Activated T-cell treated with anti-CD3 and anti-CD28 coated beads, Interleukin-2, amount 50 U/mL, for 24 hours (primary cell): ENCODE results near the gene ATF3.
A peak's percentile ranks its signal among the peaks of the same experiment; 100 is the strongest.

Experiments used
- DNase-seq: peaks from one replicate; pipeline ENCODE4 v3.0.0-alpha.2; 2020
- H3K27ac Mint-ChIP-seq: 2 replicates; pipeline ENCODE4 v1.8.0; 2020; ENCODE audit warnings: mild to moderate bottlenecking, mixed read lengths
- H3K27me3 Mint-ChIP-seq: 2 replicates; pipeline ENCODE4 v1.8.0; 2020; ENCODE audit warnings: mixed read lengths
- H3K36me3 Mint-ChIP-seq: 2 replicates; pipeline ENCODE4 v1.8.0; 2020; ENCODE audit warnings: low read depth, mixed read lengths
- H3K4me1 Mint-ChIP-seq: 2 replicates; pipeline ENCODE4 v1.8.0; 2020; ENCODE audit warnings: low read depth, mixed read lengths
- H3K4me3 Mint-ChIP-seq: 2 replicates; pipeline ENCODE4 v1.8.0; 2020; ENCODE audit warnings: mild to moderate bottlenecking, moderate library complexity, mixed read lengths
- H3K9me3 Mint-ChIP-seq: 2 replicates; pipeline ENCODE4 v1.8.0; 2020; ENCODE audit warnings: mixed read lengths

Gene ATF3

DNA sequence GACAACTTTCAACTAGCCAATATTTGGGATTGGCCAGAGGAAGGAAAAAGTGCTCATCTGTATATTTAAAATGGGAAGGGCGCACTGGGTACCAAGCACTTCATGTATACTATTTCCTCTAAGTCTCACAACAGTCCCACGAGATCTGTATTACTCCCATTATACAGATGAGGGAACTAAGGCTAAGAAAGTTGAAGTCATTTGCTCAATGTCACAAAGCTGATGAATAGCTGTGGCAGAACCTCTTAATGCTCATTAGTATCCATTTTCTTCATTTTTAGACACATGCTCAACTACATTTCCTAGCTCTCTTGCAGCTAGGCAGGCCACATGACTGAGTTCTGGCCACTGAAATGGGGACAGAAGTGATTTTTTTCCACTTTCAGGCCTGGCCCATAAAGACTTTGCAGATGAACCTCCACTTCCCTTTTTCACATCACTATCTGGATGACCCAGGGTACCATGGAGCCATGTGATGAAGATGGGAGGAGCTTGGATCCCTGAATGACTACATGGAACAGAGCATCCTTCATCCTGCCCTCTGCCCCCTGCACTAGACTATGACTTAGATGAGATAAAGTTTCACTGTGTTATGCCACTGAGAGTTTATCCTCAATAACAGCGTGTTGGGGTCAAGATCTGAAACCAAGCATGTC is 31.8 kb downstream of the ATF3 start:
- H3K36me3 Mint-ChIP-seq = no peaks in the 10 kb centered on the region
- peaks cover 1% of the 10 kb centered on the region for H3K9me3 Mint-ChIP-seq
- no peak overlapping the region for H3K4me3 Mint-ChIP-seq
- no peak for DNase-seq
- H3K27me3 Mint-ChIP-seq = peaks cover 21% of the 10 kb centered on the region
- no peak overlapping the region for H3K27ac Mint-ChIP-seq
- H3K4me1 Mint-ChIP-seq = peaks cover 26% of the 10 kb centered on the region

DNA sequence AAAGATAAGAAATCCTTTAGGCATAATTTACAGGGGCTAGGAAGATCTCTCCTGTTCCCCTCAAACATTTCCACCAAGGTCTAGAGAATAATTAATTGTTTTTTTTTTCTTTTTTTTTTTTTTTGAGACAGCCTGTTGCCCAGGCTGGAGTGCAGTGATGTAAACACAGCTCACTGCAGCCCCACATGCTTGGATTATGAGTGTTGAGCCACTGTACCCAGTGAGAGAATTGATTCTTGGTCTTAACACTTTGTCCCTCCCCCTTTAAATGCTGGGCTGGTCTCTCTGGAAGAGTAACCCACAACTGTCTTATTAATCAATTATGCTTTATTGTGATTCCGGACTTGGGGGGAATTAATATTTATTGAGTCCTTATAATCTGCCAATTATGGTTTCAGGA is 33.4 kb downstream of the ATF3 start:
- Mint-ChIP-seq H3K4me1 (peaks cover 10% of the 10 kb centered on the region), H3K36me3 (no peaks in the 10 kb centered on the region), H3K4me3 (no peak overlapping the region), H3K27ac (no peak overlapping the region), H3K27me3 (peaks cover 21% of the 10 kb centered on the region), H3K9me3 (peaks cover 1% of the 10 kb centered on the region)
- DNase-seq = no peak

DNA sequence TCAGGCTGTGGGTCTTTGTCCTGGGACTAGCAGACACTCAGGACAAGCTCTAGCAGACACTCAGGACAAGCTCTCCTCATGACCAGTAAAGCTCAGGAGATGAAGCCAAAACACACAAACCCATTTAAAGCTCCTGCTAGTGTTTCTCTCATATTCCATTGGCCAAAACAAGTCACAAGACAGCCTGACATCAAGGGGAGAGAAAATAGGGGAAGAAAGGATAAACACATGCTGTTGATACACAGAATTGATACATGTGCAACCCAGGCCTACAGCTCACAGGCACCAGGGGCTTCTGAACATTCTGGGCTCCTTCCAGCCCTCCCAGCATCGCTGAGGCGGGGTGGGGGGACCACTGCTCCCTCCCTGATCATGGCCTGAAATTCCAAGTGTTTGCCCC is 35.3 kb downstream of the ATF3 start:
- Mint-ChIP-seq H3K4me3 (no peak overlapping the region), H3K4me1 (no peaks in the 10 kb centered on the region), H3K9me3 (peaks cover 1% of the 10 kb centered on the region), H3K27ac (no peak overlapping the region), H3K27me3 (peaks cover 18% of the 10 kb centered on the region), H3K36me3 (no peaks in the 10 kb centered on the region)
- no peak for DNase-seq

DNA sequence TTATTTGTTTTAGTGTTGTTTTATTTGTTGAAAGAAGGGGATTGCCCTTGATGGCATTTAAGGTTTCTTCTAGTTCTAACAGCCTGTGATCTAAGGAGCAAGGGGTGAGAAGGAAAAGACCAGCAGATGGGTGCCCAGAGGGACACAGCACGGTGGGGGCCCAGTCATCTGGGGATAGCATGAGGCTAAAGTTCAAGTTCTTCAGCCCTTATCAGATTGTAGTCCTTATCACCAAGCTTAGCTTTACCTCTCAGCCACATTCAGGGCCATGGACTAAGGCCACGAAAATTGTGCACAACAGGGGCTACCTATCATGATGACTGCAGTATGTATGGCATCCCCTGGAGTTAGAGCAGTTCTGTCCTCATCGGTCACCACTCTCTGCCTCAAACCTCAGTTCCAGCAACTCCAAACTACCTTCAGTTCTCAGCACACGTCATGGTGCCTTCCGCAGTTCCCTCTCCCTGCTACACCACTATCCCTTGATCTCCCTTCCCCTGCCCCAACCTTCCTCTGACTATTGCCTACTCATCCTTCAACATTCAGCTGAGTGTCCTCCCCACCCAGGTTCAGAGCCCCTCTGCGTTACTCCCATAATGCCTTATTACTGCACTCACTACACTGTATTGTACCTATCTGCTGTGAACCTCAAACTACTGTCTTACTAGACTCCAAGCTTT is 36.4 kb downstream of the ATF3 start:
- Mint-ChIP-seq H3K4me3 (no peak overlapping the region), H3K4me1 (no peaks in the 10 kb centered on the region), H3K36me3 (no peaks in the 10 kb centered on the region), H3K9me3 (peaks cover 1% of the 10 kb centered on the region), H3K27ac (peak overlapping the region; percentile 3), H3K27me3 (peaks cover 15% of the 10 kb centered on the region)
- DNase-seq = no peak

DNA sequence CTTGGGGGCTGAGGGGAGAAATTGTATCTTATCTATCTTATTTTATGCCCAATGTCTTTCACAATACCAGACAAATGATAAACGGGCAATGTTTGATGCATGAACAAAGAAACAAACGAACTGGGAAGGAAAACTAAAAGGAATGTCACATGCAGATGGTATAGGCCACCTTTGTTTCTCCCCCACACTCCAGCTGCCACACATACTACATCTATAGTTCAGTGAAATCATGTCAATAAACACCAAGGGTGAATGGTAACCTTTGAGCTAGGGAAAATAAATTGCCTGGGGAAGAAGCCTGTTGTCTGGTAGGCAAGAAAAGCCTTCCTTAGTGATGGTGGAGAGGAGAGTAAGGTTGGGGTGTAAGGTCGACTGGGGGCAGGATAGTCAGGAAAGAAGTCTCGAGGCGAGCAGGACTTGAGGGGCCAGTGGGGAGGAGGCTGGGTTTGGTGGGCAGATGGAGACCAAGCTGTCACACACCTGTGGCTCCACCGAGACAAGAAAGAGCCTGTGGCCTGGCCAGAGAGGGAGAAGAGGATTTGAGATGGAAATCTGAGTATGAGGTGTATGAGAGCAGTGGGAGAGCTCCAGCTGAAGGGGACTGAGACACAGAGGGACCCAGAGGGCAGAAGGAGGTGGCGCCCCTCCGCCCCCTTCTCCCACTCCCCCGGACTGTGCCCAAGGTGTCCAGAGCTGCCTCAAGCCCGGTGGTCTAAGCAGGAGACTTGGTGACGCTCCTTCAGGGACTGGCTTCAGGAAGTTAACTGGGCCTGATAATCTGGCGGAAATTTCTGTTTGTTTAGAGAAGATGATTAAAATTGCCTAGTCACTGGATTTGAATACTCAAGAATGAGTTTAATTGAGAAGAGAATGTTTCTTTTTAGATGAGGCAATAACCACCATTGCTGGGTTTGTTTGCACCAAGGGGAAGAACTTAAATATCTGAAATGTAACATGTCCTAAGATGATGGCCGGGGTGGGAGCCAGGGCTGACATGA is 37.3 kb downstream of the ATF3 start:
- no peaks in the 10 kb centered on the region for H3K4me1 Mint-ChIP-seq

DNA sequence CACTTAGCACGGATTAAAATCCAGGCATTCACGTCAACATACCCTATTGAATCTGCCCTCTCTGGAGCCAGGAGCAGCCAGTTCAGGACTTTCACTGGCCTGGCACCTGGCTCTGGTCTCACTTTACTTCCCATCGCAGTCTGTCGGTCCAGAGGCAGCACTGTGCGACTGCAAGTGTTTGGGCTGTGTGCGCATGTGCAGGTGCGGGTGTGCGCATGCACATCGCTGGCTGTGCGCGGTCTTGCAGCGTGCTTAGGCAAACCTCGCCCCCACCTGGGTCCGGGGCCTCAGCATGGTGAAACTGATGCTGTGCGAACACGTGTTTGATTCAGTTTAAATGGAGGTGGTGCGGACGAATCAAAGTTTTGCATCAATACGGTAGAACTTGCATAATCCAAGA is 38.0 kb downstream of the ATF3 start:
- no peaks in the 10 kb centered on the region for H3K9me3 Mint-ChIP-seq
- H3K4me1 Mint-ChIP-seq = no peaks in the 10 kb centered on the region
- no peak overlapping the region for H3K4me3 Mint-ChIP-seq

More for the DNA sequence above, 37.3 kb downstream of the ATF3 start:
- Mint-ChIP-seq H3K27me3 (peaks cover 7% of the 10 kb centered on the region), H3K27ac (no peak overlapping the region), H3K4me3 (no peak overlapping the region), H3K36me3 (no peaks in the 10 kb centered on the region), H3K9me3 (peaks cover under 1% of the 10 kb centered on the region)
- no peak for DNase-seq

DNA sequence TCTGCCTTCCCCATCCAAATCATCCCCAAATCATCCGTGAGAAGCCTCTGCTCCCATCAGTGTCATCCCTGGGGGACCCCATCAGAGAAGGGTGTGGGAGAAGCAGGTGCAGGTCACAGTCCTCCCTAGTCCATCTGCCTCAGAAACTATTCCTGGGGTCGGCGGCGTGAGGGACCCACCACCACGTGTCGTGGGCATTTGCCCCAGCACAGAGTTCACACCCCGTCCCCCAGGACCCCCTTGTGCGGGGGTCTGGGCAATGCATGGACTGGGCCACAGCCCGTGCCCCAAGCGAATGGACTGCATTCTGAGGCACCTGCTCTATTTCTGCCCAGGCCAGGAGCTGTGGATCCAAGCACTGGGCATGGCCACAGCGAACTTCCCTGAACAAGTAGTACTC is 38.4 kb downstream of the ATF3 start:
- H3K36me3 Mint-ChIP-seq = no peaks in the 10 kb centered on the region
- no peaks in the 10 kb centered on the region for H3K9me3 Mint-ChIP-seq
- peaks cover 6% of the 10 kb centered on the region for H3K27me3 Mint-ChIP-seq
- H3K4me3 Mint-ChIP-seq = no peak overlapping the region
- DNase-seq = no peak
- H3K4me1 Mint-ChIP-seq = no peaks in the 10 kb centered on the region
- H3K27ac Mint-ChIP-seq = no peak overlapping the region

More for the DNA sequence above, 38.0 kb downstream of the ATF3 start:
- DNase-seq = no peak
- H3K36me3 Mint-ChIP-seq = no peaks in the 10 kb centered on the region
- H3K27ac Mint-ChIP-seq = no peak overlapping the region
- H3K27me3 Mint-ChIP-seq = peaks cover 6% of the 10 kb centered on the region

DNA sequence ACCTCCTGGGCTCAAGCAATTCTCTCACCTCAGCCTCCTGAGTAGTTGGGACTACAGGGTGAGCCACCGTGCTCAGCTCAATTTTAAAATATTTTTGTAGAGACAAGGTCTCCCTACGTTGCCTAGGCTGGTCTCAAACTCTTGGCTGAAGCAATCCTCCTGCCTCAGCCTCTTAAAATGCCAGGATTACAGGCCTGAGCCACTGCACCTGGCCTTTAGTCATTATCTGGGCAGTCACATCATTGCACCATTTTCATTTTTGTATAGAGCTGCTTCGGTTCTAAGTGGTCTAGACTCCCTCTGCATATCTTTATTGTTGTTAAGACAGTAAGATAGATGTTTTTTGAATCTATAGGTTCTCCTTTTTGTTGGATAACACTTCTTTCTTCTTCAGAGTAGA is 39.9 kb downstream of the ATF3 start:
- H3K4me1 Mint-ChIP-seq = no peaks in the 10 kb centered on the region
- no peak overlapping the region for H3K4me3 Mint-ChIP-seq
- DNase-seq = no peak
- H3K36me3 Mint-ChIP-seq = no peaks in the 10 kb centered on the region
- no peaks in the 10 kb centered on the region for H3K27me3 Mint-ChIP-seq
- no peak overlapping the region for H3K27ac Mint-ChIP-seq
- no peaks in the 10 kb centered on the region for H3K9me3 Mint-ChIP-seq

DNA sequence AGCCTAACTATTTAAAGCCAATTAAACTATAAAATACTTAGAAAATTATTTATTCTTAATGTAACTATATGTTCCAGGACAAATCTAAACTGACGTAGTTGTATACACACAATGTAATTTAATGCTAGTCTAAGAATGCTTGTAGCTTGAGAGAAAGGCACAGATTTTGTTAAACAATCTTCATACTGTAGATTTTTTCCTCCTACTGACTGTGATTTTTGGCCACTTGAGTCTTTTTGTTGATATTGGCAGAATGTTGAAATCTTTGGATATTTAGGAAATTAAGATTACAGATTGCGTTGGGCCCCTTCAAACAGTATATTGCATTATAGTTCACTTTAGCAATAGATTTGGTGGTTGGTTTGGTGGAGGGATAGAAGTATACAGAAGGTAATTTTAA is 40.5 kb downstream of the ATF3 start:
- DNase-seq = no peak
- Mint-ChIP-seq H3K27me3 (peaks cover 3% of the 10 kb centered on the region), H3K4me1 (no peaks in the 10 kb centered on the region)

DNA sequence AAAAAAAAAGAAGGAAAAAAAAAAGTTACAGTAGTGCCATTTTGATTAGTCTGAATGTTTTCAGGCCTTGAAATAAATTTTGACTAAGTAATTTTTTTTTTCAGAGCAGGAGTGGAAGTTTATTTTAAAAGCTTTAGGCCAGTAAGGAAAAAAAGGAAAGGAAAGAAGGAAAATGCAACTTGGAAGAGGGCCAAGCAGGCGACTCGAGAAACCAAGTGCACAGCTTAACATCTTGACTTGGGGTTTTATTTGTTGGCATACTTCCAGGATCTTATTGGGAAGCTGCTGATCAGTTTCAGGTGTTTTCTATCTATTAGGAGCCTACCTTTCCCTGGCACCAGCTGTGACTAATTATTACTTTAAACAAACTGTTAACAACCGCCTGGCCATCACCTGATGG is 41.7 kb downstream of the ATF3 start:
- Mint-ChIP-seq H3K27me3 (peaks cover 7% of the 10 kb centered on the region), H3K4me1 (no peaks in the 10 kb centered on the region), H3K4me3 (no peak overlapping the region), H3K9me3 (no peaks in the 10 kb centered on the region), H3K36me3 (no peaks in the 10 kb centered on the region), H3K27ac (no peak overlapping the region)
- DNase-seq = no peak

More for the DNA sequence above, 40.5 kb downstream of the ATF3 start:
- Mint-ChIP-seq H3K27ac (no peak overlapping the region), H3K4me3 (no peak overlapping the region), H3K36me3 (no peaks in the 10 kb centered on the region), H3K9me3 (no peaks in the 10 kb centered on the region)

DNA sequence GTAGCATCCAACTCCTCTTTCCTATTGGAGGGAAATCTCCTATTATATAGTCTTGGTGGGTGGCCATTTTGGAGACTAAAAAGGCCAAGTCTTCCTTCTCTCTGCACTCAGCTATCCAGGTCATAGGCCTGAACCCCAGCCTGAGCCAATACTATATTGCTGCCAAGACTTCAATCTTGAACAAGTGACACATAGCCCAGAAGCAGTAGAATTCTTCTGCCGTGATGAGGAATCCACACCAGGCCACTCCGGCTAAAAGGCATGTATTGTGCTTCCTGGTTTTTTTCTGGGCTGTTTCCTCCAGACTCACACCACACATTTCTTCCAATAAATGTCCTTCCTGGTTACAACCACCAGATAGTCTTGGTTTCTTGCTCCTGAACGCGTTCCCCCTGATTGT is 43.0 kb downstream of the ATF3 start:
- Mint-ChIP-seq H3K27ac (no peak overlapping the region), H3K36me3 (no peaks in the 10 kb centered on the region)
- no peak for DNase-seq

DNA sequence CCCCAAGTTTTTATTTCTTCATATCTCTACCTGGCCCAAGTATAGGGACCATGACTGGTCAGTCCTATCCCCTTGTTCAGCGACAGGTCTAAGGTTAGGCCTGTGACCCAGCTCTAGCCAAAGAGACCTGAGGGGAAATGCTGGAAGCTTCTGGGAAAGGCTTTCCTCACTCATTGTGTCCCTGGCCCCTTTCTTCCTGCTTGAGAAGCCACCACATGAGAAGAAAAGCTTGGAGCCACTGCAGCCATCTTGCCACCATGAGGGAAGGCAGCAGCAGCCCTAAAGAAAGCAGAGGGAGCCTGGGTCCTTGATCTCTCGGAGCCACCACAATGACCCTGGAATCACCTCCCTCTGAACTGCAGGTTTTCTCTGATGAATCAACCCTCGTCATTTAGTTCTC is 43.4 kb downstream of the ATF3 start:
- Mint-ChIP-seq H3K36me3 (no peaks in the 10 kb centered on the region), H3K9me3 (no peaks in the 10 kb centered on the region), H3K27me3 (peaks cover 15% of the 10 kb centered on the region), H3K4me1 (no peaks in the 10 kb centered on the region), H3K4me3 (no peak overlapping the region), H3K27ac (no peak overlapping the region)
- DNase-seq = no peak

More for the DNA sequence above, 43.0 kb downstream of the ATF3 start:
- H3K4me1 Mint-ChIP-seq = no peaks in the 10 kb centered on the region
- H3K27me3 Mint-ChIP-seq = peaks cover 12% of the 10 kb centered on the region
- no peaks in the 10 kb centered on the region for H3K9me3 Mint-ChIP-seq
- H3K4me3 Mint-ChIP-seq = no peak overlapping the region

DNA sequence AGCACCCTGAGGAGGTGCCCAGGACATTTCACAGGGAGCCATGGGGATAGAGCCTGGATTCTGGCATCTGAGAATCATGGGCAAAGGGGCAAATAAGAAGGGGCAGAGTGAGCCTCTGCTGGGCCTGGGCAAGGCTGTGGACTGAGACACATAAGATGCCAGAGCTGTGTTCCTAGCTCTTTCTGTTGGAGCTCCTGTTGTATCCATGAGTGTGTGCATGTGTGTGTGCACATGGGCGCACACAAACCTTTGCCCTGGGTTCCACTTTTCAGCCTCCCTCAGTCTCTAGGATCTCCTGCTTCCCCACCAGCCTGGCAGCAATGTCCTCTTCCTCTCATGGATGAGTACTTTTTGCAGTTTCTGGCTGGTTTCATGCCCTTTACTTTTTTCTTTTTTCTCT is 44.0 kb downstream of the ATF3 start:
- no peaks in the 10 kb centered on the region for H3K36me3 Mint-ChIP-seq
- no peak for DNase-seq
- no peak overlapping the region for H3K4me3 Mint-ChIP-seq
- peaks cover 19% of the 10 kb centered on the region for H3K27me3 Mint-ChIP-seq
- no peak overlapping the region for H3K27ac Mint-ChIP-seq
- H3K9me3 Mint-ChIP-seq = no peaks in the 10 kb centered on the region
- H3K4me1 Mint-ChIP-seq = no peaks in the 10 kb centered on the region

DNA sequence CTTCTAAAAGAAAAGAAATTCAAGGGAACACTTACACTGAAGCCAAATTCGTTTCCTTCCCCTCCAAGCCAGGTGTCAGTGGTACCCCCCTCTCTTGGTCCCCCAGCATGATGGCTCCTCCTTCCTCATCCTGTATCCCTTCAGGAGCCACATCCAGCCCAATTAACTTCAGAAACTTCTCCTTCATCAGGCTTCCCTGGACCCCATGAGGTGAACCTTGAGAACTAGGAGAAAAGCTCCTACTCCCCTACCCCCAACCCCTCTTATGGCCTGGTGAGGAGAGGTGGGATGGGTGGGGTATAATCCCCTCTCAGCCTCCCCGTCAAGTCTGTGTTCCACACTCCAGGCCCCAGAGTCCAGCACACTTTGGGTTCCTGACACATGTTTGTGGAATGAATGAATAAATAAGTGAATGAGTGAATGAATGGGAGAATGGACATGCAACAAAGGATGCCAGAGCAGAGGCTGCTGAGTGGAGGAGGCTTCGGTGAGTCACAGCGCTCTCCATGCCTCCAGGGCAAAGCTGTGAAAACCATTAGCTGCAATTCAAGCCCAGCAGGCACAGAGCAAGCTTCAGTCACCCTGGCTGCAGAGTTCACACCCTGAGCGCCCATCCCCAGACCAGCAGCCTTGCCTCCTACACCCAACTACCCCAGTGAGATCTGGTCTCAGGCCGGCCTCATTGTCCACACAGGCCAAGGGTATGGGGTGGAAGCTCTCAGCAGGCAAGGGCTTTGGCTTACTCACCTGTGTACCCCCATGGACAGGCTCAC is 47.3 kb downstream of the ATF3 start:
- peaks cover 32% of the 10 kb centered on the region for H3K27me3 Mint-ChIP-seq
- H3K4me3 Mint-ChIP-seq = no peak overlapping the region
- H3K36me3 Mint-ChIP-seq = no peaks in the 10 kb centered on the region
- no peaks in the 10 kb centered on the region for H3K9me3 Mint-ChIP-seq
- DNase-seq = no peak
- H3K27ac Mint-ChIP-seq = no peak overlapping the region
- no peaks in the 10 kb centered on the region for H3K4me1 Mint-ChIP-seq
